BLaER1 treated with 17β-estradiol and CSF1 and Interleukin-3, amounts not matched to agents 10 nM and 100 nM (cell line): Measurements from ENCODE around the gene WDFY1.
A peak's percentile ranks its signal among the peaks of the same experiment; 100 is the strongest.

Experiments
- H3K27ac ChIP-seq, 11 experiments: shearing (Covaris generic); formaldehyde crosslinking; 2 replicates each; pipeline ENCODE4 v1.8.1; 2022
- H3K27me3 ChIP-seq, 11 experiments: shearing (Covaris generic); formaldehyde crosslinking; 2 replicates each; pipeline ENCODE4 v1.8.1; 2022
- H3K36me3 ChIP-seq, 11 experiments: shearing (Covaris generic); formaldehyde crosslinking; 2 replicates each; pipeline ENCODE4 v1.8.1; 2022
- H3K4me1 ChIP-seq, 10 experiments: shearing (Covaris generic); formaldehyde crosslinking; 2 replicates each; pipeline ENCODE4 v1.8.1; 2022
- H3K4me2 ChIP-seq, 11 experiments: shearing (Covaris generic); formaldehyde crosslinking; 2 replicates each; pipeline ENCODE4 v1.8.1; 2022
- H3K4me3 ChIP-seq, 10 experiments: shearing (Covaris generic); formaldehyde crosslinking; 2 replicates each; pipeline ENCODE4 v1.8.1; 2022
- H3K9ac ChIP-seq, 11 experiments: shearing (Covaris generic); formaldehyde crosslinking; 2 replicates each; pipeline ENCODE4 v1.8.1; 2022
- H3K9me3 ChIP-seq, 11 experiments: shearing (Covaris generic); formaldehyde crosslinking; replicated peaks in 1 of 11; 2 replicates each; pipeline ENCODE4 v1.8.1; 2022
- H4K20me1 ChIP-seq, 11 experiments: shearing (Covaris generic); formaldehyde crosslinking; 2 replicates each; pipeline ENCODE4 v1.8.1; 2022
- Cebpa-rat ChIP-seq, 11 experiments: shearing (Covaris generic); IDR thresholded peaks; 2 replicates each; pipeline ENCODE4 v1.8.1; 2022

The WDFY1 gene

DNA sequence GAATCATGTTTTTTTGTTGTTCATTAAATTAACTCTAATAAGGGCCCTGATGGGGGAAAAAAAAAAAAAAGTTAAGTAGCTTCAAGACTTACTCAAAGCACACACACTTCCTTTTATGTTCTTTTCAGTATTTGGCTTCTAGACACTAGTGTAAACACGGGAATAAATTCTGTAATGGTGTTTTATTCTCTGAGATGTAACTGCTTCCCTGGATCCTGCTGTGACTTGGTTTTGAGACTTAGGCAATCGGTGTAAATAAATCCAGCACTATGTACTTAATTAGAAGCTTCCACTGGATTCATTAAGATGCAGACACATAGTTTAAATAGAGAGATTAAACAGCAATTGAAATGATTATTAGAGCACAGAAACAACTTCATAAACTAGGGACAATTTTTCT lies 81.6 kb downstream of the WDFY1 start:
- H4K20me1 ChIP-seq, result no peaks in the 10 kb centered on the region
- no peak overlapping the region for H3K4me3 ChIP-seq
- H3K27me3 ChIP-seq, result no peaks in the 10 kb centered on the region
- no peak for TF ChIP-seq Cebpa-rat (IDR thresholded peaks at IDR 0.05)
- no peak overlapping the region for H3K27ac ChIP-seq
- peaks cover 16 to 29% (median 23%) of the 10 kb centered on the region in 10 experiments for H3K4me1 ChIP-seq
- H3K9me3 ChIP-seq, result no peaks in the 10 kb centered on the region
- H3K9ac ChIP-seq, result no peak overlapping the region
- H3K4me2 ChIP-seq, result no peak overlapping the region
- H3K36me3 ChIP-seq, result peaks cover 0 to 18% (median 0%) of the 10 kb centered on the region in 11 experiments; a peak in 2 of 22 replicates

DNA sequence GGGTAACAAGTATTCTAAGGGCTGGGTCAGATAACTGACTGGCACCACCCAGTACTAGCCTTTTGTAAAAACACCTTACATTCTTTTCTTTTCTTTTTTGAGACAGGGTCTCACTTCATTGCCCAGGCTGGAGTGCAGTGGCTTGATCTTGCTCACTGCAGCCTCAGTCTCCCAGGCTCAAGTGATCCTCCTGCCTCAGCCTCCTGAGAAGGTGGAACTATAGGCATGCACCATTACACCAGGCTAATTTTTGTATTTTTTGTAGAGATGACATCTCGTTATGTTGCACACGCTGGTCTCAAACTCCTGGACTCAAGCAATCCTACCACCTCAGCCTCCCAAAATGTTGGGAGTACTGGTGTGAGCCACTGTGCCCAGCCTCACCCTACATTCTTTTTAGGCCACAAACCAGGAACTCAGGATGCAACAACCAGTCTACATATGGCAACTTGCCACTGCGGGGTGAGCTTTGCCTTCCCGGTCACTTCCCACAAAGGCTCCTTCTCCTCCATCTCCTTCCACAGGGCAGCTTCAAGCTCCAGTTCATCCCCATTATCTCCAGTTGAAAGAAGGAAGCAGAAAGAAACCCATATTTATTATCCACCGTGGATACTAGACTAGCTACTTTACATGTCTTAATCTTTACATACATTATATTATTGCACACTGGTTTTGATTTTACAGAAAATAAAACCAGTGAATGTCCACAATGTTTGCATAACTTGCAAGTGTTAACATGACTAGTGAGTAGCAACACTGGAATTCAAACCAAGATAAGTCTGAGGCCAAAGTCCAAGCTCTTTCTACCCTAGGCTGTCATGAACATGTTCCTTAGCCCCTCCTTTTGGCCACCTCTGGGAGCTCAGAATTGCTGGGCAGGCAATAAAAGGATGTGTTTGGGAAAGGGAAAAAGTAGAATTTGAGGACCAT lies 84.1 kb downstream of the WDFY1 start:
- Histone ChIP-seq H3K4me3 (no peak overlapping the region), H3K9ac (no peak overlapping the region), H3K27me3 (no peaks in the 10 kb centered on the region), H3K4me2 (no peak overlapping the region), H3K27ac (no peak overlapping the region), H3K4me1 (peaks cover 15 to 17% (median 16%) of the 10 kb centered on the region in 10 experiments), H3K9me3 (no peaks in the 10 kb centered on the region), H4K20me1 (no peaks in the 10 kb centered on the region; a peak in 1 of 22 replicates), H3K36me3 (peaks cover 0 to 18% (median 0%) of the 10 kb centered on the region in 11 experiments; a peak in 3 of 22 replicates)
- no peak for TF ChIP-seq Cebpa-rat (IDR thresholded peaks at IDR 0.05)

GRCh38 chr2:223859070-223859469 lies 86.1 kb downstream of the WDFY1 start:
- H3K36me3 ChIP-seq, result peaks cover 0 to 31% (median 0%) of the 10 kb centered on the region in 11 experiments; a peak in 4 of 22 replicates
- no peak overlapping the region for H3K4me2 ChIP-seq
- no peaks in the 10 kb centered on the region; a peak in 1 of 22 replicates for H4K20me1 ChIP-seq
- H3K4me1 ChIP-seq, result no peaks in the 10 kb centered on the region; a peak in 1 of 20 replicates
- H3K27me3 ChIP-seq, result no peaks in the 10 kb centered on the region
- no peaks in the 10 kb centered on the region for H3K9me3 ChIP-seq
- no peak for TF ChIP-seq Cebpa-rat (IDR thresholded peaks at IDR 0.05)
- no peak overlapping the region for H3K27ac ChIP-seq
- H3K4me3 ChIP-seq, result no peak overlapping the region
- no peak overlapping the region for H3K9ac ChIP-seq

DNA sequence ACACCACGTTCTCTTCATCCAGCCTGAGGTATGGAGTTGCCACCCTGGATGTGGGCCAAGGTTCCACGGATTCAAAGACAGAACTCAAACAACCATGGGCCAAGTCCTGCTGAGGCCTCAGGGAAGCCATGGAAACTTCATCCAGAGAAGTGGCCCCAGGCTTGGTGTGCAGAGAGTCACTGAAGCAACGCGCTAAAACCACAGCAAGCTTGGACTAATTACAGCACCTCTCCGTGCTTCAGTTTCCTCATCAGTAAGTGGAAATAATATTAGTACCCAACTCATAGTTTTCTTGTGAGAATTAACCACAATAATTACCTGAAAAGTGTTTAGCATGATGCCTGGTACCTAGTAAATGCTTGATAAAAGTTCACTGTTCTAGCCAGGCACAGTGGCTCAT lies 88.6 kb downstream of the WDFY1 start:
- Histone ChIP-seq H3K9me3 (peaks cover 0 to 8% (median under 1%) of the 10 kb centered on the region in 11 experiments; a peak in 6 of 22 replicates), H3K36me3 (peaks cover 0 to 51% (median 0%) of the 10 kb centered on the region in 11 experiments; a peak in 9 of 22 replicates), H3K9ac (no peak overlapping the region), H3K27me3 (no peaks in the 10 kb centered on the region), H4K20me1 (no peaks in the 10 kb centered on the region; a peak in 1 of 22 replicates), H3K4me1 (peaks cover 0 to 2% (median 0%) of the 10 kb centered on the region in 10 experiments; a peak in 1 of 20 replicates), H3K27ac (no peak overlapping the region), H3K4me3 (no peak overlapping the region), H3K4me2 (peak overlapping the region in 1 of 11 experiments; percentile 3; a peak in 1 of 22 replicates)
- TF ChIP-seq Cebpa-rat (IDR thresholded peaks at IDR 0.05), result no peak

GRCh38 chr2:223856021-223856420 lies 89.1 kb downstream of the WDFY1 start:
- H3K4me2 ChIP-seq, result no peak overlapping the region
- no peak for TF ChIP-seq Cebpa-rat (IDR thresholded peaks at IDR 0.05)

DNA sequence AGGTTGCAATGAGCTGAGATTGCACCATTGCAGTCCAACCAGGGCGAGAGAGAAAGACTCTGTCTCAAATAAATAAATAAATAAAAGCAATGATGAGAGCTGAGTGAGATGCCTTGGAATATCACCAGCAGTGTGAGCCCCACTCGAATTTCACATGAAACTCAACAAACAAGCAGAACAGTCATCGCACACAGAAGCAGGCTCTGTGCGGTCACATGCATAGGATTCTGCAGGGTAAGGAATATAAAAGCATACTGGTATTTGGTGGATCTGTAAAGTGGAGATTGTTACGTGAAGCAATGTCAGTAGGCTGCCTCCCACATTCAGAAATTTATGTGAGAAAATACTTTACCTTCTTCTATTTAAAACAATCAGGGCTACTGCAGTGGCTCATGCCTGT lies 89.7 kb downstream of the WDFY1 start:
- H3K4me1 ChIP-seq, result peaks cover 0 to 4% (median 0%) of the 10 kb centered on the region in 10 experiments; a peak in 1 of 20 replicates
- H3K36me3 ChIP-seq, result peaks cover 0 to 62% (median 3%) of the 10 kb centered on the region in 11 experiments; a peak in 11 of 22 replicates
- no peak overlapping the region for H3K27ac ChIP-seq
- H3K9me3 ChIP-seq, result peaks cover 5 to 19% (median 12%) of the 10 kb centered on the region in 11 experiments; a peak in 21 of 22 replicates
- H4K20me1 ChIP-seq, result no peaks in the 10 kb centered on the region; a peak in 1 of 22 replicates
- no peak for TF ChIP-seq Cebpa-rat (IDR thresholded peaks at IDR 0.05)
- no peaks in the 10 kb centered on the region for H3K27me3 ChIP-seq
- no peak overlapping the region for H3K4me2 ChIP-seq
- no peak overlapping the region for H3K9ac ChIP-seq
- H3K4me3 ChIP-seq, result no peak overlapping the region

More at GRCh38 chr2:223856021-223856420, 89.1 kb downstream of the WDFY1 start:
- Histone ChIP-seq H3K9me3 (peaks cover 0 to 13% (median 6%) of the 10 kb centered on the region in 11 experiments; a peak in 14 of 22 replicates), H3K27me3 (no peaks in the 10 kb centered on the region), H3K4me3 (no peak overlapping the region), H3K9ac (no peak overlapping the region), H3K36me3 (peaks cover 0 to 56% (median 2%) of the 10 kb centered on the region in 11 experiments; a peak in 11 of 22 replicates), H3K4me1 (peaks cover 0 to 4% (median 0%) of the 10 kb centered on the region in 10 experiments; a peak in 1 of 20 replicates), H3K27ac (no peak overlapping the region), H4K20me1 (no peaks in the 10 kb centered on the region; a peak in 1 of 22 replicates)

DNA sequence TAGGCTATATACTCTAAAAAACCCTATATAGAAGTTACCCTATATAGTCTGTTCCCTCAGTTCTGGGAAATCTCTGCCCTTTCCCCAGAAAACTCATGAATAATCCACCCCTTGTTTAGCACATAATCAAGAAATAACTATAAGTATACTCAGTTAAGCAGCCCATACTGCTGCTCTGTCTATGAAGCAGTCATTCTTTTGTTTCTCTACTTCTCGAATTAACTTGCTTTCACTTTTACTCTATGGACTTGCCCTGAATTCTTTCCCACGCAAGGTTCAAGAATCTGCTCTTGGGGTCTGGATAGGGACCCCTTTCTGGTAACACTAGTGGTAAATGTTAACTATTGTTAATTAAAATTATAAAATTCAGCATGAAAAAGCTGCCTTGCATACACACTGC lies 90.4 kb downstream of the WDFY1 start:
- H3K4me3 ChIP-seq, result no peak overlapping the region
- H3K9ac ChIP-seq, result no peak overlapping the region
- H3K4me1 ChIP-seq, result peaks cover 0 to 4% (median 0%) of the 10 kb centered on the region in 10 experiments; a peak in 1 of 20 replicates
- H4K20me1 ChIP-seq, result no peaks in the 10 kb centered on the region; a peak in 1 of 22 replicates
- no peak overlapping the region for H3K4me2 ChIP-seq
- no peak for TF ChIP-seq Cebpa-rat (IDR thresholded peaks at IDR 0.05)
- no peaks in the 10 kb centered on the region for H3K27me3 ChIP-seq
- H3K9me3 ChIP-seq, result peaks cover 12 to 26% (median 19%) of the 10 kb centered on the region in 11 experiments; a peak in 21 of 22 replicates
- peaks cover 0 to 69% (median 7%) of the 10 kb centered on the region in 11 experiments; a peak in 12 of 22 replicates for H3K36me3 ChIP-seq
- no peak overlapping the region for H3K27ac ChIP-seq

DNA sequence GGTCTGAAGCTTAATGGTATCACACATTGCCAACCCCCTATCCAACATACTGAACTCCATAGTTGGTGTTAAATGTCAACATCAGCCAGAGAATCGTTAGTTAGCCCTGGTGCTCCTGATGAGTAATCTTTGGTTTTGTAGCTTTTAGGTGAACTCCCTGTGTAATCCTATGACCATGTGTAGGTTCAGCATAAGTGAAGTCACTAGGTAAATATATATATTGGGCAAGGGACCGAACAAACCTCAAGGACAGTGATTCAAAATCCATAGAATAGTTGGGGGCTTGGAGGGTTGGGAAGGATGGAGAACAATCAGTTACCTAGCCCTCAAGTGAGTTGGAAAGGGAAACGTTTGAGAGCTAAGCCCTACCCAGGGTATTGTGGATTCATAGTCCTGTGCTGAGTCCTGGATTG lies 91.7 kb downstream of the WDFY1 start:
- H4K20me1 ChIP-seq, result no peaks in the 10 kb centered on the region; a peak in 1 of 22 replicates
- no peak overlapping the region for H3K4me3 ChIP-seq
- H3K36me3 ChIP-seq, result peaks cover 0 to 82% (median 11%) of the 10 kb centered on the region in 11 experiments; a peak in 15 of 22 replicates
- no peaks in the 10 kb centered on the region for H3K27me3 ChIP-seq
- peaks cover 25 to 37% (median 32%) of the 10 kb centered on the region in 11 experiments for H3K9me3 ChIP-seq
- TF ChIP-seq Cebpa-rat (IDR thresholded peaks at IDR 0.05), result no peak
- H3K4me2 ChIP-seq, result no peak overlapping the region
- H3K27ac ChIP-seq, result no peak overlapping the region
- H3K4me1 ChIP-seq, result peaks cover 0 to 4% (median 0%) of the 10 kb centered on the region in 10 experiments; a peak in 1 of 20 replicates
- H3K9ac ChIP-seq, result no peak overlapping the region

DNA sequence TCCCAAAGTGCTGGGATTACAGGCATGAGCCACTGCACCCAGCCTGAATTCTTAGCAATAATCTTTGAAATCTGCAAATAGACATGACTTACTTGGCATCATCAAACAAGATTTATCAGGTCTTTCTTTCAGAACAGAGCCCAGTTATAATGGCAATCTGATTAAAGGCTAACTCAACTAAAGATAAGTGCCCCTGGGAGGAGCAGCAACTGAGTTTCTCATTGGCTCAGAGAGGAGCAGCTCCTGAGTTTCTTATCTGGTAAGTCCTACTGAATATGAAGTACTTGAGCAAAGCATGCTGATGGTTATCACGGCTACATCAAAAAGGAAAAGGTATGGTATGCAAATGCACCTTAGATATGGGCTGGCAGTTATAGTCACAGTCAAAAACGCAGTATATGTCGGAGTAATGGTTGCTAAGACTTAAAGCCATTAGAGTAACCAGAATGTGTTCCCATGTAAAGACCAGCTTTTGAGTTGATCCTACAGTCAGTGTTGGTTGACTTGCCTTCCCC lies 92.8 kb downstream of the WDFY1 start:
- Histone ChIP-seq H3K9me3 (peaks cover 25 to 37% (median 32%) of the 10 kb centered on the region in 11 experiments), H3K4me3 (no peak overlapping the region), H3K27ac (no peak overlapping the region), H3K9ac (no peak overlapping the region), H4K20me1 (no peaks in the 10 kb centered on the region; a peak in 1 of 22 replicates), H3K36me3 (peaks cover 0 to 91% (median 11%) of the 10 kb centered on the region in 11 experiments; a peak in 15 of 22 replicates), H3K4me1 (peaks cover 0 to 4% (median 0%) of the 10 kb centered on the region in 10 experiments; a peak in 1 of 20 replicates), H3K4me2 (no peak overlapping the region), H3K27me3 (no peaks in the 10 kb centered on the region)
- no peak for TF ChIP-seq Cebpa-rat (IDR thresholded peaks at IDR 0.05)
